NB4 (cell line): Measurements from ENCODE around the gene HDAC4.

Experiments used
- MAX ChIP-seq: IDR thresholded peaks from 2 replicates; pipeline ENCODE4 v1.6.1; 2011; ENCODE audit warnings: low read depth, low read length
- MYC ChIP-seq: IDR thresholded peaks from 2 replicates; pipeline ENCODE4 v1.6.1; 2011; ENCODE audit warnings: low read depth, low read length
- POLR2A ChIP-seq: IDR thresholded peaks from 2 replicates; pipeline ENCODE4 v1.6.1; 2011; ENCODE audit warnings: mild to moderate bottlenecking; ENCODE audit not compliant: insufficient read length; ENCODE audit errors: extremely low read depth
- TF ChIP-seq, protein P1 (sequence below): IDR thresholded peaks from one replicate; pipeline ENCODE4 v1.5.1; 2012; ENCODE audit warnings: low read depth, low read length

GRCh38 chr2:239072786-239073185, 328.0 kb downstream of the HDAC4 start:
- TF ChIP-seq, protein P1, sequence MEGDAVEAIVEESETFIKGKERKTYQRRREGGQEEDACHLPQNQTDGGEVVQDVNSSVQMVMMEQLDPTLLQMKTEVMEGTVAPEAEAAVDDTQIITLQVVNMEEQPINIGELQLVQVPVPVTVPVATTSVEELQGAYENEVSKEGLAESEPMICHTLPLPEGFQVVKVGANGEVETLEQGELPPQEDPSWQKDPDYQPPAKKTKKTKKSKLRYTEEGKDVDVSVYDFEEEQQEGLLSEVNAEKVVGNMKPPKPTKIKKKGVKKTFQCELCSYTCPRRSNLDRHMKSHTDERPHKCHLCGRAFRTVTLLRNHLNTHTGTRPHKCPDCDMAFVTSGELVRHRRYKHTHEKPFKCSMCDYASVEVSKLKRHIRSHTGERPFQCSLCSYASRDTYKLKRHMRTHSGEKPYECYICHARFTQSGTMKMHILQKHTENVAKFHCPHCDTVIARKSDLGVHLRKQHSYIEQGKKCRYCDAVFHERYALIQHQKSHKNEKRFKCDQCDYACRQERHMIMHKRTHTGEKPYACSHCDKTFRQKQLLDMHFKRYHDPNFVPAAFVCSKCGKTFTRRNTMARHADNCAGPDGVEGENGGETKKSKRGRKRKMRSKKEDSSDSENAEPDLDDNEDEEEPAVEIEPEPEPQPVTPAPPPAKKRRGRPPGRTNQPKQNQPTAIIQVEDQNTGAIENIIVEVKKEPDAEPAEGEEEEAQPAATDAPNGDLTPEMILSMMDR: no peak
- no peak for TF ChIP-seq POLR2A
- TF ChIP-seq MAX: no peak
- no peak for TF ChIP-seq MYC
